ENCODE results near the gene FSHR.

FSHR gene

GRCh38 chr2:49021271-49021670 is 133.0 kb downstream of the FSHR start:
- ChIA-PET CTCF (no interaction called here), POLR2A (no interaction called here)
- TF ChIP-seq BHLHE40 (IDR thresholded peaks at IDR 0.05; ENCODE audit: borderline replicate concordance) = no peak
- TF ChIP-seq CTBP1 (IDR thresholded peaks at IDR 0.05; ENCODE audit: borderline replicate concordance) = no peak
- TF ChIP-seq FOXK2 (IDR thresholded peaks at IDR 0.05) = no peak
- TF ChIP-seq SP1 (IDR thresholded peaks at IDR 0.05) = no peak
- no peak for TF ChIP-seq PKNOX1 (IDR thresholded peaks at IDR 0.05)
- no peak for TF ChIP-seq FOXA1 (IDR thresholded peaks at IDR 0.05)
- DNase-seq (ENCODE audit: extremely low spot score) = no peak

- ChIA-PET CTCF (no interaction called here), POLR2A (no interaction called here)
- no peak for TF ChIP-seq ARNT (IDR thresholded peaks at IDR 0.05)
- TF ChIP-seq HDGF (IDR thresholded peaks at IDR 0.05; ENCODE audit: borderline replicate concordance) = no peak
- no peak for TF ChIP-seq TARDBP (IDR thresholded peaks at IDR 0.05)
- TF ChIP-seq SP1 (IDR thresholded peaks at IDR 0.05) = no peak
- TF ChIP-seq CTBP1 (IDR thresholded peaks at IDR 0.05; ENCODE audit: borderline replicate concordance) = no peak
- TF ChIP-seq BHLHE40 (IDR thresholded peaks at IDR 0.05; ENCODE audit: borderline replicate concordance) = no peak
- no peak for TF ChIP-seq FOXK2 (IDR thresholded peaks at IDR 0.05)
- TF ChIP-seq ZNF384 (IDR thresholded peaks at IDR 0.05) = no peak
- no peak for TF ChIP-seq PKNOX1 (IDR thresholded peaks at IDR 0.05)
- no peak for TF ChIP-seq SUZ12 (IDR thresholded peaks at IDR 0.05)
- no peak for DNase-seq (ENCODE audit: extremely low spot score)
Observed at GRCh38 chr2:49005261-49005660, 149.1 kb downstream of the FSHR start.

- CTCF ChIA-PET = no interaction called here
- DNase-seq (ENCODE audit: extremely low spot score) = no peak
- TF ChIP-seq ELF4 (IDR thresholded peaks at IDR 0.05) (no peak), LEF1 (IDR thresholded peaks at IDR 0.05; ENCODE audit: borderline replicate concordance) (no peak), TARDBP (IDR thresholded peaks at IDR 0.05) (no peak), ARNT (IDR thresholded peaks at IDR 0.05) (no peak)
- POLR2A ChIA-PET = no interaction called here
Observed at GRCh38 chr2:49004036-49004626, 150.2 kb downstream of the FSHR start.

- POLR2A ChIA-PET = no interaction called here
- no peak for TF ChIP-seq TARDBP (IDR thresholded peaks at IDR 0.05)
- TF ChIP-seq HDGF (IDR thresholded peaks at IDR 0.05; ENCODE audit: borderline replicate concordance) = no peak
- TF ChIP-seq SUZ12 (IDR thresholded peaks at IDR 0.05) = no peak
- DNase-seq (ENCODE audit: extremely low spot score) = no peak
- CTCF ChIA-PET = no interaction called here
Observed at GRCh38 chr2:49003201-49003600, 151.1 kb downstream of the FSHR start.

- DNase-seq (ENCODE audit: extremely low spot score) = no peak
- ChIA-PET POLR2A (no interaction called here), CTCF (no interaction called here)
- no peak for TF ChIP-seq BHLHE40 (IDR thresholded peaks at IDR 0.05; ENCODE audit: borderline replicate concordance)
- no peak for TF ChIP-seq SP1 (IDR thresholded peaks at IDR 0.05)
- TF ChIP-seq NFRKB (IDR thresholded peaks at IDR 0.05) = no peak
- TF ChIP-seq SUZ12 (IDR thresholded peaks at IDR 0.05) = no peak
- no peak for TF ChIP-seq FOXM1 (IDR thresholded peaks at IDR 0.05; ENCODE audit: borderline replicate concordance)
- TF ChIP-seq FOXK2 (IDR thresholded peaks at IDR 0.05) = no peak
- TF ChIP-seq FOXA1 (IDR thresholded peaks at IDR 0.05) = no peak
- TF ChIP-seq ELF4 (IDR thresholded peaks at IDR 0.05) = no peak
- no peak for TF ChIP-seq ZNF384 (IDR thresholded peaks at IDR 0.05)
- TF ChIP-seq CTBP1 (IDR thresholded peaks at IDR 0.05; ENCODE audit: borderline replicate concordance) = no peak
- TF ChIP-seq ARNT (IDR thresholded peaks at IDR 0.05) = no peak
- TF ChIP-seq HDGF (IDR thresholded peaks at IDR 0.05; ENCODE audit: borderline replicate concordance) = no peak
- no peak for TF ChIP-seq LEF1 (IDR thresholded peaks at IDR 0.05; ENCODE audit: borderline replicate concordance)
- TF ChIP-seq PKNOX1 (IDR thresholded peaks at IDR 0.05) = no peak
- no peak for TF ChIP-seq L3MBTL2 (conservative IDR thresholded peaks at IDR 0.05)
- TF ChIP-seq TARDBP (IDR thresholded peaks at IDR 0.05) = no peak
Observed at GRCh38 chr2:49002750-49003149, 151.6 kb downstream of the FSHR start.

GRCh38 chr2:49000695-49001094 is 153.6 kb downstream of the FSHR start:
- ChIA-PET POLR2A (no interaction called here), CTCF (no interaction called here)
- TF ChIP-seq FOXA1 (IDR thresholded peaks at IDR 0.05) (no peak), LEF1 (IDR thresholded peaks at IDR 0.05; ENCODE audit: borderline replicate concordance) (no peak), TARDBP (IDR thresholded peaks at IDR 0.05) (no peak), FOXK2 (IDR thresholded peaks at IDR 0.05) (no peak), HDGF (IDR thresholded peaks at IDR 0.05; ENCODE audit: borderline replicate concordance) (no peak), ARNT (IDR thresholded peaks at IDR 0.05) (no peak), SP1 (IDR thresholded peaks at IDR 0.05) (no peak), NFRKB (IDR thresholded peaks at IDR 0.05) (no peak), SUZ12 (IDR thresholded peaks at IDR 0.05) (no peak), BHLHE40 (IDR thresholded peaks at IDR 0.05; ENCODE audit: borderline replicate concordance) (no peak), PKNOX1 (IDR thresholded peaks at IDR 0.05) (no peak)
- no peak for DNase-seq (ENCODE audit: extremely low spot score)
